H1 (cell line): ENCODE data around the gene GOLGA7B. TPM values are rescaled to one million over a fixed set of nuclear protein-coding genes. Genes with fewer than 3 reads are reported as not detected.

Source experiments
- CTCF ChIA-PET: fragments of 300-600 bp; sonication (Branson Sonifier 250); formaldehyde crosslinking; loops from one replicate; lab custom pipeline; 2021; ENCODE audit not compliant: partially characterized antibody; lab: Charles Lee
- POLR2A ChIA-PET: fragments of 300-600 bp; sonication (Branson Sonifier 250); formaldehyde crosslinking; loops from one replicate; lab custom pipeline; 2021; ENCODE audit warnings: inconsistent platforms; ENCODE audit not compliant: partially characterized antibody; lab: Charles Lee
- DNase-seq, 2 experiments: peaks; one replicate each; pipeline versions ENCODE4 v3.0.0 to v3.0.0-alpha.2; 2010 to 2022; ENCODE audit warnings: low spot score in 2 of 2, low read depth in 1 of 2, mixed read lengths in 1 of 2
- FAIRE-seq: peaks from 2 replicates; lab custom pipeline; 2011; peaks lifted over from hg19 to GRCh38; lab: Jason Lieb, UNC
- H2AFZ ChIP-seq: 2 replicates; pipeline ENCODE4 v1.8.1; 2012; ENCODE audit warnings: low read length, inconsistent platforms
- H2AK5ac ChIP-seq: 2 replicates; pipeline ENCODE4 v1.6.1; 2013; ENCODE audit warnings: low read depth, low read length
- H2BK120ac ChIP-seq: replicated peaks from 2 replicates; pipeline ENCODE3; 2013; ENCODE audit warnings: low read depth, low read length, inconsistent platforms
- H2BK12ac ChIP-seq: 2 replicates; pipeline ENCODE4 v1.6.1; 2013; ENCODE audit warnings: low read depth, low read length
- H2BK15ac ChIP-seq: 2 replicates; pipeline ENCODE4 v1.6.1; 2013; ENCODE audit warnings: low read length
- H2BK20ac ChIP-seq: 2 replicates; pipeline ENCODE4 v1.6.1; 2013; ENCODE audit warnings: low read length
- H2BK5ac ChIP-seq: 2 replicates; pipeline ENCODE4 v1.6.1; 2013; ENCODE audit warnings: low read depth, low read length
- H3K14ac ChIP-seq: 2 replicates; pipeline ENCODE4 v1.6.1; 2013; ENCODE audit warnings: inconsistent platforms; ENCODE audit not compliant: insufficient read length
- H3K18ac ChIP-seq: 2 replicates; pipeline ENCODE4 v1.6.1; 2013; ENCODE audit warnings: low read length; ENCODE audit errors: extremely low read depth
- H3K23ac ChIP-seq: 2 replicates; pipeline ENCODE4 v1.6.1; 2013; ENCODE audit warnings: inconsistent platforms; ENCODE audit not compliant: insufficient read length
- H3K23me2 ChIP-seq: 2 replicates; pipeline ENCODE4 v1.6.1; 2013; ENCODE audit warnings: low read depth, low read length
- H3K27ac ChIP-seq: 2 replicates; pipeline ENCODE4 v1.6.1; 2011; ENCODE audit warnings: low read depth, low read length, inconsistent platforms
- H3K27me3 ChIP-seq, 4 experiments: replicated peaks in 1 of 4; 1 replicate in 1 of 4; 2 replicates in 3 of 4; pipeline versions ENCODE4 v1.6.1 to v1.8.1; 2011 to 2013; ENCODE audit warnings: low read length in 3 of 4, mild to moderate bottlenecking in 3 of 4, inconsistent platforms in 2 of 4, mixed read lengths in 2 of 4, moderate library complexity in 1 of 4; ENCODE audit not compliant: control insufficient read depth in 3 of 4, insufficient read depth in 3 of 4; ENCODE audit errors: extremely low read depth in 1 of 4
- H3K36me3 ChIP-seq, 4 experiments: 2 replicates each; pipeline versions ENCODE4 v1.6.1 to v1.8.1; 2011 to 2013; ENCODE audit warnings: mild to moderate bottlenecking in 4 of 4, low read length in 3 of 4, moderate library complexity in 2 of 4, control low read depth in 1 of 4, inconsistent platforms in 1 of 4; ENCODE audit not compliant: insufficient read depth in 4 of 4, control insufficient read depth in 2 of 4
- H3K4ac ChIP-seq: replicated peaks from 2 replicates; pipeline ENCODE3; 2013; ENCODE audit warnings: low read length, low read depth, mixed read lengths, inconsistent platforms; ENCODE audit not compliant: insufficient read length
- H3K4me1 ChIP-seq, 4 experiments: replicated peaks in 1 of 4; 1 replicate in 1 of 4; 2 replicates in 3 of 4; pipeline versions ENCODE4 v1.6.1 to v1.8.1; 2011 to 2013; ENCODE audit warnings: low read length in 3 of 4, inconsistent platforms in 2 of 4, mixed read lengths in 1 of 4; ENCODE audit not compliant: insufficient read depth in 4 of 4, control insufficient read depth in 3 of 4
- H3K4me2 ChIP-seq, 2 experiments: 2 replicates each; pipeline versions ENCODE4 v1.6.1 to v1.8.1; 2011 to 2013; ENCODE audit warnings: low read depth in 2 of 2, low read length in 2 of 2, control low read depth in 1 of 2, inconsistent platforms in 1 of 2, mild to moderate bottlenecking in 1 of 2; ENCODE audit not compliant: insufficient read depth in 1 of 2
- H3K4me3 ChIP-seq, 4 experiments: fragments of 200-600, 300-600 bp in 1 of 4; sonication (generic), shearing (Covaris generic), sonication (Bioruptor Twin) in 1 of 4; 2 replicates each; pipeline versions ENCODE4 v1.5.1 to v1.8.1; 2011 to 2016; ENCODE audit warnings: low read length in 4 of 4, low read depth in 3 of 4, control low read depth in 2 of 4, inconsistent platforms in 2 of 4, mild to moderate bottlenecking in 2 of 4, mixed read lengths in 1 of 4, moderate library complexity in 1 of 4; ENCODE audit not compliant: insufficient read depth in 2 of 4; ENCODE audit errors: extremely low read depth in 1 of 4
- H3K56ac ChIP-seq: replicated peaks from 2 replicates; pipeline ENCODE3; 2013; ENCODE audit warnings: low read depth, mild to moderate bottlenecking, mixed read lengths, low read length, inconsistent platforms; ENCODE audit not compliant: insufficient read length
- H3K79me1 ChIP-seq: 2 replicates; pipeline ENCODE4 v1.6.1; 2013; ENCODE audit warnings: low read depth, low read length, control low read depth
- H3K79me2 ChIP-seq, 2 experiments: 2 replicates each; pipeline versions ENCODE4 v1.6.1 to v1.8.1; 2012 to 2013; ENCODE audit warnings: low read length in 2 of 2, mild to moderate bottlenecking in 2 of 2, inconsistent platforms in 1 of 2; ENCODE audit not compliant: insufficient read depth in 2 of 2, control insufficient read depth in 1 of 2
- H3K9ac ChIP-seq, 4 experiments: replicated peaks in 1 of 4; 1 replicate in 1 of 4; 2 replicates in 3 of 4; pipeline versions ENCODE4 v1.6.1 to v1.8.1; 2011 to 2013; ENCODE audit warnings: low read depth in 3 of 4, low read length in 3 of 4, control low read depth in 2 of 4, mild to moderate bottlenecking in 2 of 4, moderate library complexity in 2 of 4, inconsistent platforms in 1 of 4; ENCODE audit errors: extremely low read depth in 1 of 4
- H3K9me3 ChIP-seq, 2 experiments: 2 replicates each; pipeline versions ENCODE4 v1.6.1 to v1.8.1; 2012 to 2013; ENCODE audit warnings: mild to moderate bottlenecking in 2 of 2, moderate library complexity in 2 of 2, control low read depth in 1 of 2, inconsistent platforms in 1 of 2, low read depth in 1 of 2, low read length in 1 of 2, mixed read lengths in 1 of 2; ENCODE audit not compliant: insufficient read depth in 2 of 2
- H4K20me1 ChIP-seq, 2 experiments: replicated peaks in 1 of 2; 2 replicates each; pipeline versions ENCODE3 to v1.8.1; 2011 to 2013; ENCODE audit warnings: inconsistent platforms in 2 of 2, low read length in 2 of 2, mild to moderate bottlenecking in 1 of 2; ENCODE audit not compliant: insufficient read depth in 2 of 2, control insufficient read depth in 1 of 2
- H4K5ac ChIP-seq: 2 replicates; pipeline ENCODE4 v1.6.1; 2013; ENCODE audit warnings: low read length, low read depth, mixed read lengths, inconsistent platforms; ENCODE audit not compliant: insufficient read length
- H4K8ac ChIP-seq: 2 replicates; pipeline ENCODE4 v1.8.0; 2013; ENCODE audit warnings: mild to moderate bottlenecking, moderate library complexity, low read length, inconsistent platforms; ENCODE audit not compliant: insufficient read depth; ENCODE audit errors: extremely low read depth
- H4K91ac ChIP-seq: replicated peaks from 2 replicates; pipeline ENCODE3; 2013; ENCODE audit warnings: low read length, mixed read lengths, inconsistent platforms; ENCODE audit not compliant: insufficient read length
- HDAC6 ChIP-seq: IDR thresholded peaks from one replicate; pipeline ENCODE4 v1.7.1; 2012; ENCODE audit warnings: low read depth, mild to moderate bottlenecking, inconsistent platforms, low read length, moderate library complexity
- POLR2A ChIP-seq, 2 experiments: IDR thresholded peaks; 1 replicate in 1 of 2; 2 replicates in 1 of 2; pipeline ENCODE4 v1.6.1; 2011; ENCODE audit warnings: low read depth in 2 of 2, low read length in 2 of 2, mild to moderate bottlenecking in 2 of 2; ENCODE audit errors: control extremely low read depth in 1 of 2
- RFX5 ChIP-seq: IDR thresholded peaks from 2 replicates; pipeline ENCODE4 v1.6.1; 2011; ENCODE audit warnings: low read depth, low read length, improper control_type of control experiment, borderline replicate concordance
- SIX5 ChIP-seq: IDR thresholded peaks from 2 replicates; pipeline ENCODE4 v1.6.1; 2011; ENCODE audit warnings: mild to moderate bottlenecking, low read depth, low read length
- WGBS, 2 experiments: shearing (Covaris generic) in 1 of 2; methylation state at CpG; one replicate each; pipeline versions ENCODE4 v1.1.6 to v1.1.7; 2013 to 2015; ENCODE audit warnings: low lambda C conversion rate in 2 of 2, mixed read lengths in 2 of 2, inconsistent platforms in 1 of 2, low coverage in 1 of 2, missing lambda C conversion rate in 1 of 2; ENCODE audit not compliant: insufficient replicate concordance in 2 of 2, insufficient coverage in 1 of 2, insufficient read length in 1 of 2; ENCODE audit errors: extremely low coverage in 1 of 2, missing lambda C conversion rate in 1 of 2; 5-methylcytosine and 5-hydroxymethylcytosine counted together
- polyA plus RNA-seq, 7 experiments: library from polyadenylated mRNA; depleted of rRNA in 3 of 7; stranded (reverse) in 5 of 7; unstranded in 2 of 7; fragments of >200 nt in 5 of 7; fragments of 200-250 nt in 2 of 7; gene quantifications; 1 replicate in 5 of 7; 2 replicates in 1 of 7; 4 replicates in 1 of 7; pipeline versions ENCODE4 v1.2.1 to v1.2.3, GENCODE V29; 2011 to 2013; ENCODE audit warnings: missing spikeins in 2 of 7, mixed read lengths in 2 of 7
- total RNA-seq: library from RNA; stranded (reverse); fragmentation: NEBNext Ultra II Directional; extraction: Animal tissue kit (Norgen Biotek cat#: 25700); gene quantifications from 2 replicates; pipeline ENCODE4 v1.2.1, GENCODE V29; 2021

GOLGA7B gene
- total and polyA plus RNA-seq, 2 of the 8 experiments (the other 6 are each of a cell fraction or from before 2014, with no cell fraction given), result 0.04 to 0.14 TPM

DNA sequence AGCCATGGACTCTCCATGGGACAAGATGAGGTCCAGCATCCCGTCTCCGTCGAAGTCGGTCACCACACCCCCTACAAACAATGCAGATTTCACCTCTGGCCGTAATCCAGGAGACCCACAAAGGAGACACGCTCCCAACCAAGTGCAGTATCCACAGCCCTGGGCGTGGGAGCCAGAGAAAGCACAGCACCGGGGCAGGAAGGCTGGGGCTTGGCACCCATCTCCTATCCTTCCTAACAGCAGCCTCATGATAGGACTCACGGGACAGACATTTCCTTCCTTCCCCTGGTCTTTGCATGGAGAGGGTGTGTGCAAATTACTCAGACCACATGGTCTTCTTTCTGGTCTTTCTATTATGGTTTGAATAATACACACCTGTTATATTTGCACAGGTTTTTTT is 46.3 kb downstream of the GOLGA7B start:
- Histone ChIP-seq H4K20me1 (no peaks in the 10 kb centered on the region), H3K4me2 (no peak overlapping the region), H2AFZ (no peak overlapping the region), H2BK15ac (0 out of 2 replicates have a peak overlapping the region, but pooled peaks have one; percentile 46), H3K4me3 (no peak overlapping the region), H3K9ac (no peak overlapping the region), H4K8ac (no peak overlapping the region; the same call in 1 of the 2 replicates), H2BK12ac (no peak overlapping the region), H4K91ac (no peak overlapping the region), H2BK20ac (no peak overlapping the region), H3K4me1 (no peaks in the 10 kb centered on the region), H4K5ac (no peak overlapping the region), H3K36me3 (no peaks in the 10 kb centered on the region), H3K27me3 (no peaks in the 10 kb centered on the region), H3K56ac (no peak overlapping the region), H3K79me1 (no peaks in the 10 kb centered on the region), H3K18ac (no peak overlapping the region), H2AK5ac (no peak overlapping the region), H3K4ac (no peak overlapping the region), H3K9me3 (no peaks in the 10 kb centered on the region), H2BK5ac (no peak overlapping the region), H3K14ac (no peak overlapping the region), H2BK120ac (no peak overlapping the region), H3K27ac (no peak overlapping the region), H3K23me2 (no peaks in the 10 kb centered on the region), H3K23ac (no peak overlapping the region), H3K79me2 (no peaks in the 10 kb centered on the region)
- DNase-seq, result no peak
- CTCF ChIA-PET, result interaction anchor here (2.0 to 2.3 kb wide), 2 partner anchors 104 to 150 kb away, joined by 5 to 6 read pairs; no protein-coding TSS in a partner anchor
- WGBS, 2 experiments, result 88% methylated on average over 9 of the region's 9 CpGs; no CpG with 5 or more reads in 1 of the 2 experiments
- POLR2A ChIA-PET, result no interaction called here
- FAIRE-seq, result no peak
- no peak for TF ChIP-seq POLR2A (IDR thresholded peaks at IDR 0.05; ENCODE audit: control extremely low read depth in 1 of 2, low read depth in 2 of 2, low read length in 2 of 2)
- no peak for TF ChIP-seq SIX5
- no peak for TF ChIP-seq HDAC6
- TF ChIP-seq RFX5, result no peak
